GM21390 (cell line): ENCODE measurements around the gene KSR2.

Experiments used
- ATAC-seq: cut with Tn5 transposase; IDR thresholded peaks from one replicate; pipeline ENCODE4 v1.9.1; 2021; ENCODE audit not compliant: unreplicated experiment

Gene KSR2

GRCh38 chr12:117427211-117427610 is 541.6 kb downstream of the KSR2 start:
- no peak for ATAC-seq

GRCh38 chr12:117421987-117422386 is 546.8 kb downstream of the KSR2 start:
- ATAC-seq = no peak

- no peak for ATAC-seq
These were observed 547.6 kb downstream of the KSR2 start for GRCh38 chr12:117421068-117421752.

- ATAC-seq = no peak
These were observed 551.8 kb downstream of the KSR2 start for GRCh38 chr12:117417004-117417403.

GRCh38 chr12:117412465-117413188 is 556.2 kb downstream of the KSR2 start:
- ATAC-seq = no peak

GRCh38 chr12:117409286-117409685 is 559.5 kb downstream of the KSR2 start:
- no peak for ATAC-seq

- no peak for ATAC-seq
These were observed 560.5 kb downstream of the KSR2 start for GRCh38 chr12:117408161-117408791.

- no peak for ATAC-seq
These were observed 563.9 kb downstream of the KSR2 start for GRCh38 chr12:117404940-117405339.

GRCh38 chr12:117404203-117404853 is 564.5 kb downstream of the KSR2 start:
- no peak for ATAC-seq

- ATAC-seq = no peak
These were observed 565.1 kb downstream of the KSR2 start for GRCh38 chr12:117403586-117404139.
